Measurements from ENCODE around the gene LETM1.

LETM1 gene

DNA sequence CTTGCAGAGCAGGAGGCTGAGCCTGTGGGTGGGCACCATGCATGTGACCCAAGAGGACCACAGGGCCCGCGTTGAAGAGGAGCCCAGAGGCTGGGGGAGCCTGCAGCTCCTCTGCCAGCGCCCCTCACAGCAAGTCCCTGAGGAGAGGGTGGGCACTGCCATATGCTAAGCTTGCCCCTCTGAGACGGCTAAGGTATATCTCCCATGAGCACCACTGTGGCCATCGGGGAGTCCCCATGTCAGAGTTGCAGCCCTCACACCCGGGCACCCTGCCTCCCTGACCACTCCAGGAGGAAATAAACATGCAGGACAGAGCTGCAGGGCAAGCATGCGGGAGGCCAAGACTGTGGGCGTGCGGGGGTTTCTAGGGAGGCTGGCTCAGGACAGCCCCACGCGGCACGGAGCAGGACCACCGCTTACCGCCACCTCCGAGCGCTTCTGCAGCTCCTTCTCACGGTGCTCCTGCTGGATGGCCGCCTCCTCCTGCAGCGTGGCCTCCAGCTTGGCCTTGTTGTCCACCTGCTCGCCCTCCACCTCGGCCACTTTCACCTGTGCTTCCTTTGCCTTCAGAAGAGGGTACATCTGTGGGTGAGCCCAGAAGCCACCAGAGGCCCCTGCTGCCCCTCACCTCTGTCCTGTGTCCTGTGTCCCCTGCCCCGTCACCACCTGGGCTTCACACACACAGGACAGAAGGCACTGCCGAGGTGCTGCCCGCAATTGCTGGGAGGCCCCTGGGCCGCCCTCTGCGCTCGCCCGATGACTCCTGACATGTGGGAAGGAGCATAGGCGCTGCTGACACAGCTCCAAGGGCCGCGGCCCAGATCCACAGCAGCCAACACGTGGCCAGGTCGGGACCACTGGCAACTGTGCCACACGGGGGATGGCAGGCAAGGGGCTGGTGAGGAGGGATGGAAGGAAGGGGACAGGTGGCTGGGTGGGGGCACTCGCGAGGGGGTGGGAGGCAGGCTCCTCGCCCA, 33.1 kb downstream of the LETM1 start:
- no peak for DNase-seq

DNA sequence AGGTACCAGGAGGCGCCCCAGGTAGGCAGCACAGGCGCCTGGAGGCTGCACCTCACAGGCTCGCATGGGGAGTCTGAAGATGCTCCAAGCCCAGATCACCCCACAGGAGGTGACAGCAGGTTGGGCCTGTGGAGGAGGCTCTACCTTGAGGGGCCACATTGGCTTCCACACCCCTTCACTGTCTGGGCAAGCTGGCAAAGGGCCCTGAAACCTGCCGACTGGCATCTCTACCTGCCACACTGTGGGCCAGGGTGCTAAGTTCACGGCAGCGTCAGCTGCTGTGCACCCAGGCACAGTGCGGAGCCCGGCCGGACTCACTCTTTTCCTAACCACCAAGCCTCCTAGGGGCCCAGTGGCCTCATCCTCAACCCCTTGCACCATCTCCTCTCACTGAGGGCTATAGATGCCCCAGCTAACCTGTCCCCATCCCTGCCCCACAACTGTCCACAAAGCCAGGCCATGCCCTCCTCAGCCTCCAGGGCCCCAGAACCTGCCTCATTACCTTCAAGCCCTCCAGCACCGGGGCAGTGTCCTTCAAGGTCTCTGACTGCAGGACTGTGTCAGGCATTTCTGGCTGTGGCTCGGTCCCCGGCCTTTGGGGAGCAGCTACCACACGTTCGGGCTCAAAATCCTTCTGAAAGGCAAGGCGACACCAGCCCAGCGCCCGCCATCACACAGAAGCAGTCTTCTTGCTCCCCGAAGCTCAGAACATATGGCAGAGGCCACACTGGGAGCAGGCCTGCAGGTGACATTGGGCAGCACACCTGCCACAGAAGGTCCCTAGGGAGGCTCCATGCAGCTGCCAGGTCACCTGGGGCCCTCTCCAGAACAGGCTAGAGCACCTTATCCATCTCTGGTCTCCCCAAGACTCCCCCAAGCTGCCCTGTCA, 34.0 kb downstream of the LETM1 start:
- no peak for DNase-seq

- DNase-seq, result no peak
Observed at GRCh38 chr4:1819816-1820215, 36.1 kb downstream of the LETM1 start.

DNA sequence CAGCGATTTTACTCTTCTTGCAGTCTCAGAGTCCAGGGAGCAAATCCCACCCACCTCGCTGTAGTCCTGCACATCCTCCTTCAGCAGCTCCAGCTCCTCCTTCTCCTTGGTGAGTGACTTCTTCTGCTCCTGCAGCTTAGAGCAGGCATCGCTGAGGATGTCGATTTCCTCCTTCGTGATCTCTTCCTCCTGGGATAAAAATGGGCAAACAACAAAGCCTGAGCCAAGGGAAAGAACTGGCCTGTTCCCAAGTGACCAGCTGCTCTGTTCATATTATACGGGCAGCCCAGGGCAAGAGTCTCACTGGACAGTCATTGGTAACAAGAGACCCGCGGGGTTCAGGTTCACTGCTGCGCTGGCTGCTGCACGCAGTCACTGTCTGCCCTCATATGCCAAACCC, 36.7 kb downstream of the LETM1 start:
- no peak for DNase-seq

GRCh38 chr4:1815997-1816860, 39.7 kb downstream of the LETM1 start:
- no peak for DNase-seq

GRCh38 chr4:1815096-1815996, 40.6 kb downstream of the LETM1 start:
- no peak for DNase-seq

DNA sequence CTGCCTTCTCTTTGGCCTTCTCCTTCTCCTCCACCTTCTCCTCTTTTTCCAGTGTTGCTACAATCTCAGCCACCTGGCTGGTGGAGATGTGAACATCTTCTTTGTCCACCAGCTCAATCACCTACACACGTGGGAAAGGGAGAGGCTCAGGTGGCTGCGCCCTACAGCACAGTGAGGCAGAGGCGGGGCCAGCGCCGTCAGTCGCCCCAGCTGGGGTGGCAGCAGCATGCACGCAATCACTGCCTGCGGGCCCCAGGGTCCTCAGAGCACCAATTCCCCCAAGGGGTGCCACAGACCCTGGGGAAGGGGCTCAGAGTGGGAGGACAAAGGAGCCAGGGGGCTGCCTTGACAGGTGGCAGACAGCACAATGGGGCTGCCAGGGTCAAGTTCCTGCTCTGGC, 41.5 kb downstream of the LETM1 start:
- DNase-seq, result no peak

- DNase-seq, result no peak
Observed at GRCh38 chr4:1813915-1814314, 42.0 kb downstream of the LETM1 start.

GRCh38 chr4:1813231-1813630, 42.7 kb downstream of the LETM1 start:
- no peak for DNase-seq

GRCh38 chr4:1812720-1813119, 43.2 kb downstream of the LETM1 start:
- no peak for DNase-seq

GRCh38 chr4:1810765-1811164, 45.2 kb downstream of the LETM1 start:
- no peak for DNase-seq

DNA sequence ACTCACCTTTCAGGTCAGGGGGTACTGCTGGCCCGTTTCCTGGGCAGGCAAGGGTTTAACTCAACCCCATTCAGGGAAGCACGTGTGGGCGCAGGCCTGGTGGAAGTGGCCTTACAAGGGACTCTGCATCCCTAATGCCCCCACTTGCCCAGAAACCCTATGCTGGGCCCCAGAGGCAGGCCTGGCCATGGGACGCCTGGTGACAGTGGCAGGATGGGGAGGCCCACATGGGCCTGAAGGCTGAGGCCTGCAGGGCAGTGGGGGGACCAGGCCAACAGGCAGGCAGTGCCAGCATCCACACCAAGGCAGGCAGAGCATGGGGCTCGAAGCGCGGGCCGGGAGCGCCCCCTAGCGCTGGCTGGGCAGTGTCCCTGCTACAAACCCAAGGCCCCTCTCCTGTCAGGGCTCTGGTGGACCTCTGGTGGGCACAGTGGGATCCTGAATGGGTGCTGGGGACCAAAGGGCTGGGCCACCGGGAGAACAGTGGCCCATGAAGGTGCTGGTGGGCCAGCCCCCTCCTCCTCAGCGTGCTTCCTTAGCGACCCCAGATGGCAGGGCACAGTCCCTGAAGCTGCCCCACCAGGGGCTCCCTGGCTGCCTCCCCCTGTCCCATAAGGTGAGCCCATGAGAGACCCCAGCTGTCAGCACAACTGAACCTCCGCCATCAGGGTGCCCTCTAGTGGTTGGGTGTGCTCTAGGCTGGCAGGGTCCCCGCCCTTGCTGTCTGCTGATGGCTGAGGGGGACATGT, 46.0 kb downstream of the LETM1 start:
- peak; percentile 66 for DNase-seq

DNA sequence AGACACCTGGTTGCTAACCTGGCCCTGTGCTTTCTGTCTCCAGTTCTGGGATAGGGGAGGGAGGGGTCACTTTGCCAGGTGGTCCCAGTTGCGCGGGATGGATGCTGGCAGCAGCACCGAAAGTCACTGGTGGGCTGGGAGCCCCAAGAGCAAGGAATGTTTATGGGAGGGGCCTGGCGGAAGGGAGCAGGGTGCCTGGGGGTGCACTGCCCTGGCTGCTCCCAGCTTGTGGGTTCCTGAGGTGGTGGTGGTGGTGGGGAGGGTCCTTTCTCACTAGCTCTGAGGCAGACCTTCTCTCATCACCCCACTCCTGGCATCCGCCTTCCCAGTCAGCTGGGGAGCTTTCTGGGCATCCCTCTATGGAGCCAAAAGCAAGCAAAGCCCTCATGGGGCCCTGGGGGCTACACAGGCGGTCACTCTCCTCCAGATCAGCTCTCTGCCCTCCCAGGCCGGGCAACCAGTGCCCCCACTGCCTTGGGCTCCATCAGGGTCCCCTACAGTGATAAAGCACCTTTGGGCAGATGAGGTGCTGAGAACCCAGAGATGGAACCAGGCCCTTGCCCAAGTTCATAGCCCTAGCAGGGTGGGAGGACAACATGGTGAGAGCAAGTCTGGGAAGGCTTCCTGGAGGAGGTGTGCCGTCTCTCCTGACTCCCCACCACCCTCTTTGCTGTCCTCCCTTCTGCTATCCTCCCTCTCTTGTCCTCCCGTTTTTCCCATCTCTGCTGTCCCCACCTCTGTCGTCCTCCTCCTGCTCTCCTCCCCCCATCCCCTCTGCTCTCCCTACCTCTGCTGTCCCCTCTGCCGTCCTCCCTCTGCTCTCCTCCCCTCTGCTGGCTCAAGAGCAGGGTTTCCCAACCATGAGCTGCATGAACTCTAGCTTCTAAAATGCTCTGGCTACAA, 46.9 kb downstream of the LETM1 start:
- DNase-seq, result no peak

DNA sequence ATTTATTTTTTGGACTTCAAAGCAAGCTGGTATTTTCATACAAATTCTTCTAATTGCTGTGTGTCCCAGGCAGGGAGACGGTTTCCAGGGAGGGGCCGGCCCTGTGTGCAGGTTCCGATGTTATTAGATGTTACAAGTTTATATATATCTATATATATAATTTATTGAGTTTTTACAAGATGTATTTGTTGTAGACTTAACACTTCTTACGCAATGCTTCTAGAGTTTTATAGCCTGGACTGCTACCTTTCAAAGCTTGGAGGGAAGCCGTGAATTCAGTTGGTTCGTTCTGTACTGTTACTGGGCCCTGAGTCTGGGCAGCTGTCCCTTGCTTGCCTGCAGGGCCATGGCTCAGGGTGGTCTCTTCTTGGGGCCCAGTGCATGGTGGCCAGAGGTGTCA, 47.6 kb downstream of the LETM1 start:
- no peak for DNase-seq

GRCh38 chr4:1807332-1807777, 48.6 kb downstream of the LETM1 start:
- DNase-seq, result no peak

GRCh38 chr4:1806596-1807331, 49.2 kb downstream of the LETM1 start:
- no peak for DNase-seq

DNA sequence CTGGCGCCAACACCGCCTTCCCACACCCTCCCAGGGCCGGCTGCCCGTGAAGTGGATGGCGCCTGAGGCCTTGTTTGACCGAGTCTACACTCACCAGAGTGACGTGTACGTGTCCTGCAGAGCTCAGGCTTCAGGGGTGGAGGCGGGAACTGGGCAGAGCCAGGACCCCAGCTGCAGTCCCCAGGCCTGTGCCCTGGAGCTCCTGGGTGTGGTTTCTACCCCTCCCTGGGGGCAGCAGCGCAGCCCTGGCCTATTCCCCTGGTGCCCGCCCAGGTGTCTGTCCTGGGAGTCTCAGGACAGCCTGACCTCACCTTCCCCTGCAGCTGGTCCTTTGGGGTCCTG, 49.8 kb downstream of the LETM1 start:
- no peak for DNase-seq

DNA sequence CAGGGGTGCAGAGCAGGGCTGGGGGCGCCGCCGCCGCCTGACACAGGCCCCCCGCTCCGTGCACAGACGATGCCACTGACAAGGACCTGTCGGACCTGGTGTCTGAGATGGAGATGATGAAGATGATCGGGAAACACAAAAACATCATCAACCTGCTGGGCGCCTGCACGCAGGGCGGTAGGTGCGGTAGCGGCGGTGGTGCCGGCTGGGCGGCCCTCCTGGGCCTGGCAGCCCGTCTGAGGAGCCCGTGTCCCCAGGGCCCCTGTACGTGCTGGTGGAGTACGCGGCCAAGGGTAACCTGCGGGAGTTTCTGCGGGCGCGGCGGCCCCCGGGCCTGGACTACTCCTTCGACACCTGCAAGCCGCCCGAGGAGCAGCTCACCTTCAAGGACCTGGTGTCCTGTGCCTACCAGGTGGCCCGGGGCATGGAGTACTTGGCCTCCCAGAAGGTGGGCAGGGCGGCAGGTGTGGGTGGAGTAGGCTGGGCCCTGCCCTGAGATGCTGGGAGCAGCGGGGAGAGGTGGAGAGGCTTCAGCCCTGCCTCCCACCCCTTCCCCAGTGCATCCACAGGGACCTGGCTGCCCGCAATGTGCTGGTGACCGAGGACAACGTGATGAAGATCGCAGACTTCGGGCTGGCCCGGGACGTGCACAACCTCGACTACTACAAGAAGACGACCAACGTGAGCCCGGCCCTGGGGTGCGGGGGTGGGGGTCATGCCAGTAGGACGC, 50.3 kb downstream of the LETM1 start:
- DNase-seq, result no peak
